T-cell (primary cell): ENCODE measurements around the gene ERF. TPM values are rescaled to one million over a fixed set of nuclear protein-coding genes. Genes with fewer than 3 reads are reported as not detected.

ENCODE experiments used
- ATAC-seq, 4 experiments: fragments of 200-7000 bp in 3 of 4; fragments of 150-1000 bp in 1 of 4; cut with Tn5 transposase; replicated peaks in 1 of 4; 1 replicate in 3 of 4; 2 replicates in 1 of 4; pipeline ENCODE4 v1.10.0; 2021; ENCODE audit warnings: moderate library complexity in 3 of 4, mild to moderate bottlenecking in 2 of 4, moderate number of reproducible peaks in 1 of 4
- CTCF ChIA-PET, 2 donors: fragments of 300-600 bp; sonication (Branson Sonifier 250); formaldehyde crosslinking; loops; one replicate each; lab custom pipeline; 2022; ENCODE audit warnings: antibody characterized with exemption in 2 of 2; lab: Charles Lee
- POLR2A ChIA-PET, 2 donors: fragments of 300-600 bp; sonication (Branson Sonifier 250); formaldehyde crosslinking; loops; one replicate each; lab custom pipeline; 2022; ENCODE audit warnings: antibody characterized with exemption in 2 of 2; lab: Charles Lee
- DNase-seq, 35 experiments: peaks; one replicate each; pipeline versions ENCODE4 v3.0.0 to v3.0.0-alpha.2; 2013 to 2023
- H3K27ac ChIP-seq: one replicate; pipeline ENCODE4 v1.5.1; 2013; ENCODE audit warnings: low read length
- H3K27me3 ChIP-seq, 2 experiments: replicated peaks in 1 of 2; 1 replicate in 1 of 2; 2 replicates in 1 of 2; pipeline versions ENCODE4 v1.6.1 to v1.7.0; 2013; ENCODE audit warnings: low read length in 1 of 2, mixed read lengths in 1 of 2; ENCODE audit not compliant: control insufficient read depth in 2 of 2, insufficient read depth in 2 of 2; ENCODE audit errors: extremely low read depth in 1 of 2
- H3K36me3 ChIP-seq, 2 donors: 1 replicate in 1 of 2; 2 replicates in 1 of 2; pipeline versions ENCODE4 v1.6.1 to v1.7.0; 2013; ENCODE audit warnings: low read length in 1 of 2; ENCODE audit not compliant: control insufficient read depth in 2 of 2, insufficient read depth in 1 of 2; ENCODE audit errors: extremely low read depth in 1 of 2
- H3K4me1 ChIP-seq, 2 experiments: 1 replicate in 1 of 2; 2 replicates in 1 of 2; pipeline versions ENCODE4 v1.6.1 to v1.7.0; 2013; ENCODE audit warnings: low read length in 2 of 2, mixed read lengths in 1 of 2; ENCODE audit not compliant: insufficient read depth in 2 of 2, control insufficient read depth in 1 of 2; ENCODE audit errors: extremely low read depth in 1 of 2
- H3K4me3 ChIP-seq, 2 donors: 1 replicate in 1 of 2; 2 replicates in 1 of 2; pipeline versions ENCODE4 v1.5.1 to v1.7.0; 2013; ENCODE audit warnings: mild to moderate bottlenecking in 2 of 2, low read length in 1 of 2, moderate library complexity in 1 of 2; ENCODE audit not compliant: control insufficient read depth in 1 of 2; ENCODE audit errors: extremely low read depth in 1 of 2
- H3K9me3 ChIP-seq: 2 replicates; pipeline ENCODE4 v1.7.0; 2013
- H3K27ac Mint-ChIP-seq, 2 donors: one replicate each; pipeline ENCODE4 v1.8.0; 2020 to 2021; ENCODE audit warnings: mild to moderate bottlenecking in 2 of 2, mixed read lengths in 2 of 2
- H3K27me3 Mint-ChIP-seq, 2 donors: one replicate each; pipeline ENCODE4 v1.8.0; 2021 to 2022; ENCODE audit warnings: mixed read lengths in 2 of 2
- H3K36me3 Mint-ChIP-seq: one replicate; pipeline ENCODE4 v1.8.0; 2021; ENCODE audit warnings: mixed read lengths
- H3K4me1 Mint-ChIP-seq, 3 donors: one replicate each; pipeline ENCODE4 v1.8.0; 2020 to 2022; ENCODE audit warnings: mixed read lengths in 3 of 3, mild to moderate bottlenecking in 1 of 3
- H3K4me3 Mint-ChIP-seq, 3 donors: one replicate each; pipeline ENCODE4 v1.8.0; 2020 to 2022; ENCODE audit warnings: mild to moderate bottlenecking in 3 of 3, mixed read lengths in 3 of 3, moderate library complexity in 3 of 3
- H3K9me3 Mint-ChIP-seq, 3 donors: one replicate each; pipeline ENCODE4 v1.8.0; 2020 to 2022; ENCODE audit warnings: mixed read lengths in 3 of 3
- WGBS: methylation state at CpG from one replicate; pipeline ENCODE4 v1.1.5; 2013; ENCODE audit warnings: missing lambda C conversion rate; ENCODE audit not compliant: insufficient coverage; 5-methylcytosine and 5-hydroxymethylcytosine counted together
- total RNA-seq, 35 experiments: library from RNA in 6 of 35; stranded (reverse) in 6 of 35; fragments of 120-200 nt in 1 of 35; gene quantifications; one replicate each; pipeline versions ENCODE4 v1.2.1 to v1.2.4 and lab custom pipeline; 2013 to 2026

Gene ERF
- total RNA-seq, 5 donors from 2014 or later (not counting 1 experiment from before 2014, with no cell fraction given) = 35.9 to 97.3 (median 44.6) TPM

DNA sequence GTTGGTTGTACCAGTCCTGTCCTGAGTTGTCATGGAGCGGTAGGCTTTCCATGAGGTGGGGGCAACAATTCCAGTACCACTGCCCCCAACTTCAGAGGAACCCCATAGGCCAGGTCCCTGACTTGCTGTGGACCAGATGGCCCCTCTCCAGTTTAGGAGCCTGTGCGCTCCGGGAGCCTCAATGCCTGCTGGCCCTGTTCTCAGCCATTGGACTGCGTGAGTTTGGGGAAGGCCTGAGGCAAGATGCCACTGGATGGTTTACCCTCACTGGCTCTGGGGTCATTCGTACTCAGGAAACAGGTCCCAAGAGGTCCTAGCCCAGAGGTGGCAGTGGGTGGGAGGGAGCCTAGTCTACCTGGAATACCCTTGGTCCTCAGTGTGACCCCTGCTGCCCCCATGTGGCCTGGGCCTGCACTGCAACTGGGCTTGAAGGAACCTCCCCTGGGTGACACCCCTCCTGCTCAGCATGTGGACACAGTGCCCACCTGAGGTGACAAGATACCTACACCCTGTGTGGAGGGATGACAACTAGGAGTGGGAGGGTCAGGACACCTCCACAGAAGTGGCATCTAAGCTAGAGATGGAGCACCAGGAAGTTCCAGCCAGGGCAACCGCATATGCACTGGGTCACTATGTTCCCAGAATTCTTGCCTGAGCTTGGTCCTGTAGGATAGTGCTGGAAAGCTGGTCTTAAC is 41.0 kb upstream of the ERF start:
- Histone ChIP-seq H3K4me3 (no peak overlapping the region), H3K27me3 (no peaks in the 10 kb centered on the region), H3K27ac (peak overlapping the region; percentile 6), H3K4me1 (peaks cover 0 to 20% of the 10 kb centered on the region in 2 experiments), H3K9me3 (no peaks in the 10 kb centered on the region), H3K36me3 (peaks cover 12 to 40% of the 10 kb centered on the region in 2 donors)
- CTCF ChIA-PET = interaction anchor here (0.6 to 1.1 kb wide), 7 partner anchors 156 to 190 kb away, joined by 3 to 12 read pairs (median 3); partner anchors contain the start of gene POU2F2 (in 1 of the 2)
- Mint-ChIP-seq H3K4me3 (no peak overlapping the region), H3K27ac (peak overlapping the region; percentile 73 to 80), H3K36me3 (peaks cover 10% of the 10 kb centered on the region), H3K9me3 (no peaks in the 10 kb centered on the region), H3K4me1 (peaks cover 9 to 14% (median 12%) of the 10 kb centered on the region in 3 donors), H3K27me3 (no peaks in the 10 kb centered on the region)
- peak; percentile 83 to 93 (median 84) for ATAC-seq
- DNase-seq = peak; percentile 66 to 94 (median 85)
- POLR2A ChIA-PET = no interaction called here
- WGBS = 98% methylated on average over 5 of the region's 6 CpGs

DNA sequence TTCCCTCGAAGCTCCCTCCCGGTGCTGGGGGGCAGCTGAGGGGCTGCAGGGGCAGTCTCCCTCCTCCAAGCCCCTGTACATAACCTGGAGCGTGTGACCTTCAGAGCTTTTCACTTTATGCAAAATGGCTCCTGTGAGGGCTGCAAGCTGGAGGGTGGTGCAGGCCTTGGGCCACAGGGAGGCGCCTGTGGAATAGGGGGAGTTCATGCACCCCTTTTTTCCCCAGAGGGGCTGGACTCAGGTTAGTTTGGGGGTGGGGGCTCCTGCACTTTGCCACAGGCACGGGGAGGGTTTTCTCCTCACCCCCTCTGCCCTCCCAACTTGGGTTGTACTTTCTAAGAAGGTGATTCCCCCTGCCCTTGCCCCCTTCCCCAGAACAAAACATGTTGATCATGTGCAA is 40.4 kb upstream of the ERF start:
- DNase-seq (no peak), ATAC-seq (no peak)
- Mint-ChIP-seq H3K4me1 (peaks cover 9 to 13% (median 12%) of the 10 kb centered on the region in 3 donors), H3K9me3 (no peaks in the 10 kb centered on the region), H3K36me3 (peaks cover 10% of the 10 kb centered on the region), H3K27ac (no peak overlapping the region), H3K4me3 (no peak overlapping the region), H3K27me3 (no peaks in the 10 kb centered on the region)
- Histone ChIP-seq H3K27me3 (no peaks in the 10 kb centered on the region), H3K4me1 (peaks cover 0 to 24% of the 10 kb centered on the region in 2 experiments), H3K36me3 (peaks cover 18 to 47% of the 10 kb centered on the region in 2 donors), H3K4me3 (no peak overlapping the region), H3K27ac (no peak overlapping the region), H3K9me3 (no peaks in the 10 kb centered on the region)
- WGBS = 80% methylated on average over 2 of the region's 5 CpGs
- CTCF ChIA-PET = interaction anchor here (0.6 to 1.0 kb wide), 5 partner anchors 27 to 186 kb away, joined by 3 to 12 read pairs (median 7); no protein-coding TSS in a partner anchor
- POLR2A ChIA-PET = no interaction called here

DNA sequence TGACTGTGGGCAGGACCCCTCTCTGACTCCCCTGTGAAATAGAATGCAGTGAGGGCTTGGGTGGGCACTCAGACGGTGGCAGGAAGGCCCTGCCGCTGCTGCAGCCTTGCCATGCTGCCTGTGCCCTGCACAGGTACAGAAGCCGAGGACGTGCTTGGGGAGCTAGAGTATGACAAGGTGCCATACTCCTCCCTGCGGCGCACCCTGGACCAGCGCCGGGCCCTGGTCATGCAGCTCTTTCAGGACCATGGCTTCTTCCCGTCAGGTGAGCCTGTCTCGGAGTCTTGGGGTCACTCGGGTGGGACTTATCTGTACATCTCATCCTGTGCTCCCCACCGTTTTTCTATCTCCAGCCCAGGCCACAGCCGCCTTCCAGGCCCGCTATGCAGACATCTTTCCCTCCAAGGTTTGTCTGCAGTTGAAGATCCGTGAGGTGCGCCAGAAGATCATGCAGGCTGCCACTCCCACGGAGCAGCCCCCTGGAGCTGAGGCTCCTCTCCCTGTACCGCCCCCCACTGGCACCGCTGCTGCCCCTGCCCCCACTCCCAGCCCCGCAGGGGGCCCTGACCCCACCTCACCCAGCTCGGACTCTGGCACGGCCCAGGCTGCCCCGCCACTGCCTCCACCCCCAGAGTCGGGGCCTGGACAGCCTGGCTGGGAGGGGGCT is 39.7 kb upstream of the ERF start:
- peaks cover 0 to 26% of the 10 kb centered on the region in 2 experiments for H3K4me1 ChIP-seq
- POLR2A ChIA-PET = no interaction called here
- Mint-ChIP-seq H3K36me3 (peaks cover 10% of the 10 kb centered on the region), H3K9me3 (no peaks in the 10 kb centered on the region), H3K4me1 (peaks cover 9 to 13% (median 9%) of the 10 kb centered on the region in 3 donors), H3K4me3 (no peak overlapping the region), H3K27ac (no peak overlapping the region), H3K27me3 (no peaks in the 10 kb centered on the region)
- ATAC-seq (no peak), DNase-seq (no peak)
- no peak overlapping the region for H3K27ac ChIP-seq
- H3K36me3 ChIP-seq = peaks cover 20 to 54% of the 10 kb centered on the region in 2 donors
- no peaks in the 10 kb centered on the region for H3K27me3 ChIP-seq
- H3K9me3 ChIP-seq = no peaks in the 10 kb centered on the region
- CTCF ChIA-PET = interaction anchor here (0.6 kb wide), 2 partner anchors 27 to 32 kb away, joined by 3 to 7 read pairs; no protein-coding TSS in a partner anchor
- no peak overlapping the region for H3K4me3 ChIP-seq
- WGBS = 94% methylated on average over 13 of the region's 24 CpGs

- Mint-ChIP-seq H3K27ac (no peak overlapping the region), H3K4me3 (no peak overlapping the region), H3K9me3 (no peaks in the 10 kb centered on the region), H3K36me3 (peaks cover 10% of the 10 kb centered on the region), H3K4me1 (peaks cover 9 to 13% (median 9%) of the 10 kb centered on the region in 3 donors), H3K27me3 (no peaks in the 10 kb centered on the region)
- Histone ChIP-seq H3K27me3 (no peaks in the 10 kb centered on the region), H3K4me3 (no peak overlapping the region), H3K27ac (no peak overlapping the region), H3K9me3 (no peaks in the 10 kb centered on the region), H3K4me1 (peaks cover 0 to 26% of the 10 kb centered on the region in 2 experiments), H3K36me3 (peaks cover 27 to 60% of the 10 kb centered on the region in 2 donors)
- ChIA-PET POLR2A (no interaction called here), CTCF (no interaction called here)
- DNase-seq (no peak), ATAC-seq (no peak)
- WGBS = 95% methylated on average over 11 of the region's 15 CpGs
Measured at GRCh38 chr19:42293948-42294347, 39.0 kb upstream of the ERF start.

DNA sequence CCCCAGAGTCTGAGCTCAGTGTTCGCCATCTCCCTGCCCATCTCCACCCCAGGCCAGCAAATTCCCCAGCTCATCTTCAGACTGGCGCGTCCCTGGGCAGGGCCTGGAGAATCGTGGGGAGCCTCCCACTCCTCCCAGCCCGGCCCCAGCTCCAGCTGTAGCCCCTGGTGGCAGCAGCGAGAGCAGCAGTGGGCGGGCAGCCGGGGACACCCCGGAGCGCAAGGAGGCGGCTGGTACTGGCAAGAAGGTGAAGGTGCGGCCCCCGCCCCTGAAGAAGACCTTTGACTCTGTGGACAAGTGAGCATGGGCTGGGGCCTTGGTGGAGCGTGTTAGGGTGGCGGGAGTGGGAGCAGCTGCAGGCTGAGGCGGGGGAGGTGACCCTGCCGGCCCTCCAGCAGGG is 38.6 kb upstream of the ERF start:
- peaks cover 9 to 13% (median 9%) of the 10 kb centered on the region in 3 donors for H3K4me1 Mint-ChIP-seq
- no peaks in the 10 kb centered on the region for H3K9me3 Mint-ChIP-seq
- no peaks in the 10 kb centered on the region for H3K9me3 ChIP-seq
- no peak for ATAC-seq
- WGBS = 91% methylated on average over 15 of the region's 17 CpGs
- DNase-seq = no peak
- POLR2A ChIA-PET = no interaction called here
- peaks cover 28 to 65% of the 10 kb centered on the region in 2 donors for H3K36me3 ChIP-seq
- H3K4me3 Mint-ChIP-seq = no peak overlapping the region
- CTCF ChIA-PET = no interaction called here
- peaks cover 0 to 26% of the 10 kb centered on the region in 2 experiments for H3K4me1 ChIP-seq
- H3K27ac Mint-ChIP-seq = no peak overlapping the region
- H3K27me3 Mint-ChIP-seq = no peaks in the 10 kb centered on the region
- no peaks in the 10 kb centered on the region for H3K27me3 ChIP-seq
- H3K27ac ChIP-seq = no peak overlapping the region
- H3K4me3 ChIP-seq = no peak overlapping the region
- H3K36me3 Mint-ChIP-seq = peaks cover 10% of the 10 kb centered on the region

- ChIA-PET POLR2A (no interaction called here), CTCF (interaction anchor here in 1 of 2 donors (1.1 kb wide), 1 partner anchor 46 kb away, joined by 3 read pairs; no protein-coding TSS in a partner anchor)
- Histone ChIP-seq H3K4me3 (no peak overlapping the region), H3K27ac (no peak overlapping the region), H3K9me3 (no peaks in the 10 kb centered on the region), H3K4me1 (peaks cover 0 to 26% of the 10 kb centered on the region in 2 experiments), H3K36me3 (peaks cover 28 to 70% of the 10 kb centered on the region in 2 donors), H3K27me3 (no peaks in the 10 kb centered on the region)
- Mint-ChIP-seq H3K4me3 (no peak overlapping the region), H3K27me3 (no peaks in the 10 kb centered on the region), H3K27ac (no peak overlapping the region), H3K4me1 (peaks cover 9 to 13% (median 9%) of the 10 kb centered on the region in 3 donors), H3K36me3 (peaks cover 10% of the 10 kb centered on the region), H3K9me3 (no peaks in the 10 kb centered on the region)
- 93% methylated on average over 14 of the region's 14 CpGs for WGBS
- ATAC-seq = no peak
- DNase-seq = no peak
Measured at GRCh38 chr19:42292963-42293362, 38.0 kb upstream of the ERF start.
